AG04450 (cell line): ENCODE measurements around the gene RAB14. TPM values are rescaled to one million over a fixed set of nuclear protein-coding genes. Genes with fewer than 3 reads are reported as not detected.
"Not testable (repeated sequence)": the region's sequence is repeated elsewhere in the genome, so short reads cannot be mapped to it uniquely, and the experiment has no call there.

Experiments
- CTCF ChIA-PET: fragments of 300-600, 350-600 bp; formaldehyde crosslinking; extraction: SDS; loops from one replicate; lab custom pipeline; 2022; ENCODE audit warnings: antibody characterized with exemption, inconsistent platforms; lab: Charles Lee
- POLR2A ChIA-PET: fragments of 350-600 bp; formaldehyde crosslinking; extraction: SDS; loops from one replicate; lab custom pipeline; 2021; ENCODE audit warnings: antibody characterized with exemption, inconsistent platforms; lab: Yijun Ruan, JAX
- DNase-seq: peaks from one replicate; pipeline ENCODE4 v3.0.0-alpha.2; 2011; ENCODE audit warnings: low read depth, low spot score
- H3K27ac ChIP-seq: one replicate; pipeline ENCODE4 v1.5.1; 2012; ENCODE audit warnings: low read depth, low read length, control low read depth
- H3K27me3 ChIP-seq: one replicate; pipeline ENCODE4 v1.6.0; 2012; ENCODE audit warnings: low read length; ENCODE audit not compliant: control insufficient read depth, insufficient read depth
- H3K4me3 ChIP-seq: 2 replicates; pipeline ENCODE4 v1.5.1; 2011; ENCODE audit warnings: mild to moderate bottlenecking, low read depth, low read length, control low read depth
- H3K9me3 ChIP-seq: 2 replicates; pipeline ENCODE4 v1.5.1; 2012; ENCODE audit warnings: low read length; ENCODE audit not compliant: control insufficient read depth, insufficient read depth
- CTCF ChIP-seq: IDR thresholded peaks from 2 replicates; pipeline ENCODE4 v1.5.1; 2011; ENCODE audit warnings: low read depth, low read length, control low read depth, inconsistent platforms
- polyA plus RNA-seq: library from polyadenylated mRNA; depleted of rRNA; stranded (reverse); fragments of >200 nt; gene quantifications from 2 replicates; pipeline ENCODE4 v1.2.3, GENCODE V29; 2011; rRNA removed
- small RNA-seq: library from RNA; depleted of rRNA; stranded (forward); fragments of <200 nt; gene quantifications from one replicate; pipeline ENCODE3, GENCODE V24; 2012; ENCODE audit warnings: low read depth; ENCODE audit not compliant: insufficient read length

Gene RAB14
- polyA plus RNA-seq, 1 experiment = 40.3 TPM

GRCh38 chr9:121138973-121139372, 62.7 kb downstream of the RAB14 start:
- Histone ChIP-seq H3K9me3 (no peaks in the 10 kb centered on the region), H3K27ac (no peak overlapping the region), H3K27me3 (no peaks in the 10 kb centered on the region), H3K4me3 (no peak overlapping the region)
- ChIA-PET CTCF (no interaction called here), POLR2A (no interaction called here)
- no peak for DNase-seq
- no peak for TF ChIP-seq CTCF

GRCh38 chr9:121138561-121138960, 63.1 kb downstream of the RAB14 start:
- no peak for TF ChIP-seq CTCF
- Histone ChIP-seq H3K27ac (no peak overlapping the region), H3K4me3 (no peak overlapping the region), H3K27me3 (no peaks in the 10 kb centered on the region), H3K9me3 (no peaks in the 10 kb centered on the region)
- POLR2A ChIA-PET = no interaction called here
- DNase-seq = no peak
- CTCF ChIA-PET = no interaction called here

GRCh38 chr9:121135642-121136041, 66.0 kb downstream of the RAB14 start:
- no peaks in the 10 kb centered on the region for H3K9me3 ChIP-seq
- no peaks in the 10 kb centered on the region for H3K27me3 ChIP-seq
- TF ChIP-seq CTCF = no peak
- CTCF ChIA-PET = no interaction called here
- H3K27ac ChIP-seq = no peak overlapping the region
- no peak overlapping the region for H3K4me3 ChIP-seq
- POLR2A ChIA-PET = no interaction called here
- DNase-seq = no peak

GRCh38 chr9:121133104-121133816, 68.4 kb downstream of the RAB14 start:
- Histone ChIP-seq H3K4me3 (no peak overlapping the region), H3K9me3 (no peaks in the 10 kb centered on the region), H3K27ac (no peak overlapping the region), H3K27me3 (no peaks in the 10 kb centered on the region)
- ChIA-PET POLR2A (no interaction called here), CTCF (interaction anchor here (2.1 kb wide), 1 partner anchor 12 kb away, joined by 11 read pairs; no protein-coding TSS in a partner anchor)
- DNase-seq = no peak
- TF ChIP-seq CTCF = no peak

- H3K4me3 ChIP-seq, H3K9me3 ChIP-seq, H3K27me3 ChIP-seq, DNase-seq, POLR2A ChIA-PET, H3K27ac ChIP-seq: not testable (repeated sequence)
- CTCF ChIA-PET = interaction anchor here (0.9 kb wide), 1 partner anchor 69 kb away, joined by 3 read pairs; no protein-coding TSS in a partner anchor
Observed at GRCh38 chr9:121129384-121129783, 72.3 kb downstream of the RAB14 start.

Small RNA genes within 50 kb of the gene (small RNA-seq; reads per million reads assigned to genes)
- not detected for gene RN7SL181P

Other genes with a start within 250 kb of the RAB14 start
- gene C5, start 151.6 kb downstream of the RAB14 start, polyA plus RNA-seq = 2.0 and 2.2 TPM in 2 replicates
- gene CNTRL, start 126.9 kb downstream of the RAB14 start, polyA plus RNA-seq = 5.9 and 8.3 TPM in 2 replicates
- gene GSN, start 66.3 kb upstream of the RAB14 start, polyA plus RNA-seq = 421 and 565 TPM in 2 replicates
- gene STOM, start 168.4 kb upstream of the RAB14 start, polyA plus RNA-seq = 405 and 510 TPM in 2 replicates